A673 (cell line): ENCODE results near the gene ALKAL2.

Experiments used
- EZH2 ChIP-seq: fragments of 200-600 bp; sonication (generic); IDR thresholded peaks from 2 replicates; pipeline ENCODE4 v1.6.1; 2017; ENCODE audit warnings: borderline replicate concordance, low read depth, mild to moderate bottlenecking, mixed read lengths, antibody characterized with exemption, low read length; ENCODE audit not compliant: poor library complexity, severe bottlenecking
- TF ChIP-seq, protein P1 (sequence below): fragments of 300-800, 200-600 bp; sonication (generic); conservative IDR thresholded peaks from 2 replicates; pipeline ENCODE4 v1.5.1; 2017; ENCODE audit warnings: low read depth, mild to moderate bottlenecking, antibody characterized with exemption, low read length, moderate library complexity, mixed read lengths

DNA sequence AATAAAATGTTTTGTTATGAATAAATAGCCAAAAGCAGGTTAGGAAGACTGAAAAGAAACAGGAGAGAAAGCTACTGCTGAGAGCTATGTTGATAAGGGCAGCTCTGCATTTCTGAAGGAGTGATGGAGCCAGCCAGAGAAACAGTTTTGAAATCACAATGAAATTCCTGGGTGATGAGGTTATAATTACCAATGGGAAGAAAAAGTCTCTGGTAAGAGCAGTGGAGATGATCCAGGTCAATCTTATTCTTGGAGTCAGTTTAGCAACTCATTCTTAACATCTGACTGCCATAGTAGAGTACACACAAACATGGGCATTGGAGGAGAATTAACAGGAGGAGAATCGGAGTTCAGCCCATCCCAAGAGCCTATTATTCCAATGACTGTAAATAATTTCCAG, 2.4 kb downstream of the ALKAL2 start:
- TF ChIP-seq, protein P1, sequence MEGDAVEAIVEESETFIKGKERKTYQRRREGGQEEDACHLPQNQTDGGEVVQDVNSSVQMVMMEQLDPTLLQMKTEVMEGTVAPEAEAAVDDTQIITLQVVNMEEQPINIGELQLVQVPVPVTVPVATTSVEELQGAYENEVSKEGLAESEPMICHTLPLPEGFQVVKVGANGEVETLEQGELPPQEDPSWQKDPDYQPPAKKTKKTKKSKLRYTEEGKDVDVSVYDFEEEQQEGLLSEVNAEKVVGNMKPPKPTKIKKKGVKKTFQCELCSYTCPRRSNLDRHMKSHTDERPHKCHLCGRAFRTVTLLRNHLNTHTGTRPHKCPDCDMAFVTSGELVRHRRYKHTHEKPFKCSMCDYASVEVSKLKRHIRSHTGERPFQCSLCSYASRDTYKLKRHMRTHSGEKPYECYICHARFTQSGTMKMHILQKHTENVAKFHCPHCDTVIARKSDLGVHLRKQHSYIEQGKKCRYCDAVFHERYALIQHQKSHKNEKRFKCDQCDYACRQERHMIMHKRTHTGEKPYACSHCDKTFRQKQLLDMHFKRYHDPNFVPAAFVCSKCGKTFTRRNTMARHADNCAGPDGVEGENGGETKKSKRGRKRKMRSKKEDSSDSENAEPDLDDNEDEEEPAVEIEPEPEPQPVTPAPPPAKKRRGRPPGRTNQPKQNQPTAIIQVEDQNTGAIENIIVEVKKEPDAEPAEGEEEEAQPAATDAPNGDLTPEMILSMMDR, result no peak
- TF ChIP-seq EZH2, result no peak
